Heart left ventricle (tissue), 13 donors: ENCODE results near the gene SYT3.

ENCODE experiments used
- POLR2A ChIP-seq, 2 donors: fragments of 450-650 bp; IDR thresholded peaks; one replicate each; pipeline ENCODE4 v1.6.1; 2017; ENCODE audit warnings: antibody characterized with exemption in 2 of 2, mild to moderate bottlenecking in 2 of 2, moderate library complexity in 2 of 2
- TF ChIP-seq, protein P1 (sequence below), 12 donors: fragments of 200-600 bp; sonication (generic) in 4 of 12; IDR thresholded peaks; one replicate each; pipeline versions ENCODE4 v1.5.0 to v1.8.0; 2018 to 2022; ENCODE audit warnings: antibody characterized with exemption in 12 of 12, mild to moderate bottlenecking in 5 of 12
- donor health status: ischemic (EF 13 %, LVEDD 7.1; RV severe dilation, severe dysfunction).
- donor health status: DM: no; HTN: yes; CAD: no.
- donor health status: DM: no; HTN: no; CAD: no.
- donor health status: ischemic (EF 25% LVEDD 6.9; RV normal size, moderate dysfunction).
- donor health status: ischemic (EF 25% LVEDD 5.7; RV mildly dilated, moderate dysfunction).
- donor health status: ischemic (EF 35%, LVEDD 5.7; RV mildly dilated, moderate dysfunction).
- donor health status: nonischemic (EF 11% LVEDD 7.7; RV severe dilation, severe dysfunction).
- donor health status: DM: yes; HTN: yes; CAD: no.
- donor health status: PGD.
- donor health status: ischemic (EF 29% LVEDD 5.4; RV normal size, mild dysfunction).
- donor health status: nonischemic (EF 23%, LVEDD 6.1; RV moderate dilation, normal function).

DNA sequence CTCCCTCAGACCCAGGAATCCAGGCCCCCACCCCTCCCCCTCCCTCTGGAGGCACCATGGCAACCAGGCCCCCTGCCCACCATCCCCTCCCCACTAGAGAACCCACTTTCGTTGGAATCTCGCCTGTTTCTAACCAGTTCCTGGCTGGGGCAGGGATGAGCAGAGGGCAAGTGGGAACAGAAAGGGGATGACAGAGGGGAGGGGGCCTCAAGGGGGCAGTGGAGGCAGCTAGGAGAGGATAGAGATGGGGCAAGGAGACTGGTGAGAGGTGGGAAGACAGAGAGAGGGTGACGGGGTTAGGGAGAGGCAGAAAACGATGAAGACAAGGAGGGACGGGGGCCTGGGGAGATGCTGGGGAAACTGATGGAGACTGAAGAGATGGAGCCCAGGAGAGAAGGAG is 9.0 kb upstream of the SYT3 start:
- TF ChIP-seq, protein P1, sequence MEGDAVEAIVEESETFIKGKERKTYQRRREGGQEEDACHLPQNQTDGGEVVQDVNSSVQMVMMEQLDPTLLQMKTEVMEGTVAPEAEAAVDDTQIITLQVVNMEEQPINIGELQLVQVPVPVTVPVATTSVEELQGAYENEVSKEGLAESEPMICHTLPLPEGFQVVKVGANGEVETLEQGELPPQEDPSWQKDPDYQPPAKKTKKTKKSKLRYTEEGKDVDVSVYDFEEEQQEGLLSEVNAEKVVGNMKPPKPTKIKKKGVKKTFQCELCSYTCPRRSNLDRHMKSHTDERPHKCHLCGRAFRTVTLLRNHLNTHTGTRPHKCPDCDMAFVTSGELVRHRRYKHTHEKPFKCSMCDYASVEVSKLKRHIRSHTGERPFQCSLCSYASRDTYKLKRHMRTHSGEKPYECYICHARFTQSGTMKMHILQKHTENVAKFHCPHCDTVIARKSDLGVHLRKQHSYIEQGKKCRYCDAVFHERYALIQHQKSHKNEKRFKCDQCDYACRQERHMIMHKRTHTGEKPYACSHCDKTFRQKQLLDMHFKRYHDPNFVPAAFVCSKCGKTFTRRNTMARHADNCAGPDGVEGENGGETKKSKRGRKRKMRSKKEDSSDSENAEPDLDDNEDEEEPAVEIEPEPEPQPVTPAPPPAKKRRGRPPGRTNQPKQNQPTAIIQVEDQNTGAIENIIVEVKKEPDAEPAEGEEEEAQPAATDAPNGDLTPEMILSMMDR (IDR thresholded peaks at IDR 0.05): no peak
- TF ChIP-seq POLR2A (IDR thresholded peaks at IDR 0.05): no peak
